Measurements from ENCODE around the gene INPP5J. TPM values are rescaled to one million over a fixed set of nuclear protein-coding genes. Genes with fewer than 3 reads are reported as not detected.
"Not testable (repeated sequence)": the region's sequence is repeated elsewhere in the genome, so short reads cannot be mapped to it uniquely, and the experiment has no call there.

Gene INPP5J
- total RNA-seq, 1 experiment from 2014 or later = 3.1 TPM

- CTCF ChIA-PET = no interaction called here
- ATAC-seq = no peak
- H3K4me2 ChIP-seq (ENCODE audit: low read length) = no peak overlapping the region
Measured at GRCh38 chr22:31075961-31076360, 46.8 kb upstream of the INPP5J start.

GRCh38 chr22:31077681-31078080, 45.1 kb upstream of the INPP5J start:
- Histone ChIP-seq H3K4me2 (ENCODE audit: low read length) (no peak overlapping the region), H2AFZ (ENCODE audit: low read length) (no peak overlapping the region), H3K27me3 (ENCODE audit: low read length) (no peaks in the 10 kb centered on the region), H3K4me1 (ENCODE audit: insufficient read depth, low read length) (peaks cover 7% of the 10 kb centered on the region), H3K9ac (ENCODE audit: low read length) (no peak overlapping the region), H3K9me3 (ENCODE audit: low read length) (no peaks in the 10 kb centered on the region), H4K20me1 (ENCODE audit: low read length) (peaks cover under 1% of the 10 kb centered on the region; the same call in 1 of the 2 replicates), H3K27ac (ENCODE audit: low read length) (no peak overlapping the region), H3K4me3 (ENCODE audit: low read length) (no peak overlapping the region), H3K9me2 (replicated peaks; ENCODE audit: low read length) (no peaks in the 10 kb centered on the region), H3K36me3 (ENCODE audit: low read depth, low read length) (0 out of 2 replicates have a peak, but pooled peaks cover under 1% of the 10 kb centered on the region), H3F3A (ENCODE audit: low read length, unreplicated experiment) (no peaks in the 10 kb centered on the region), H3K79me2 (ENCODE audit: low read length) (peaks cover 15% of the 10 kb centered on the region)
- TF ChIP-seq EZH2 (IDR thresholded peaks at IDR 0.05; ENCODE audit: low read length, unreplicated experiment) = no peak
- no peak for TF ChIP-seq EZH2phosphoT487 (IDR thresholded peaks at IDR 0.05; ENCODE audit: borderline replicate concordance, low read length)
- no peak for TF ChIP-seq CTCF (conservative IDR thresholded peaks at IDR 0.05; ENCODE audit: low read depth, low read length)
- ChIA-PET POLR2A (ENCODE audit: unreplicated experiment) (no interaction called here), CTCF (no interaction called here)
- no peak for DNase-seq
- intact Hi-C loops (cut with micrococcal nuclease) = no loop called here
- no peak for ATAC-seq
- BruUV-seq (replicated peaks) = no TSS peak

More at GRCh38 chr22:31075961-31076360, 46.8 kb upstream of the INPP5J start:
- Histone ChIP-seq H3K27ac (ENCODE audit: low read length) (no peak overlapping the region), H3K9me2 (replicated peaks; ENCODE audit: low read length) (no peaks in the 10 kb centered on the region), H3K27me3 (ENCODE audit: low read length) (no peaks in the 10 kb centered on the region), H3K9me3 (ENCODE audit: low read length) (no peaks in the 10 kb centered on the region), H3K79me2 (ENCODE audit: low read length) (no peaks in the 10 kb centered on the region), H3K4me1 (ENCODE audit: insufficient read depth, low read length) (peaks cover 4% of the 10 kb centered on the region; the same call in 1 of the 2 replicates), H3K9ac (ENCODE audit: low read length) (no peak overlapping the region), H3K36me3 (ENCODE audit: low read depth, low read length) (no peaks in the 10 kb centered on the region), H3F3A (ENCODE audit: low read length, unreplicated experiment) (no peaks in the 10 kb centered on the region), H2AFZ (ENCODE audit: low read length) (no peak overlapping the region), H3K4me3 (ENCODE audit: low read length) (no peak overlapping the region), H4K20me1 (ENCODE audit: low read length) (no peaks in the 10 kb centered on the region)
- POLR2A ChIA-PET (ENCODE audit: unreplicated experiment) = no interaction called here
- intact Hi-C loops (cut with micrococcal nuclease) = no loop called here
- no TSS peak for BruUV-seq (replicated peaks)
- DNase-seq = no peak
- no peak for TF ChIP-seq CTCF (conservative IDR thresholded peaks at IDR 0.05; ENCODE audit: low read depth, low read length)
- no peak for TF ChIP-seq EZH2 (IDR thresholded peaks at IDR 0.05; ENCODE audit: low read length, unreplicated experiment)
- TF ChIP-seq EZH2phosphoT487 (IDR thresholded peaks at IDR 0.05; ENCODE audit: borderline replicate concordance, low read length) = no peak

- POLR2A ChIA-PET (ENCODE audit: unreplicated experiment); H3K4me2 ChIP-seq (ENCODE audit: low read length); H3F3A ChIP-seq (ENCODE audit: low read length, unreplicated experiment); H3K9me3 ChIP-seq (ENCODE audit: low read length); H3K27me3 ChIP-seq (ENCODE audit: low read length); H4K20me1 ChIP-seq (ENCODE audit: low read length); H2AFZ ChIP-seq (ENCODE audit: low read length); H3K9me2 ChIP-seq (replicated peaks; ENCODE audit: low read length); H3K36me3 ChIP-seq (ENCODE audit: low read depth, low read length); H3K4me3 ChIP-seq (ENCODE audit: low read length); H3K9ac ChIP-seq (ENCODE audit: low read length); DNase-seq; H3K27ac ChIP-seq (ENCODE audit: low read length); ATAC-seq; CTCF ChIA-PET; BruUV-seq (replicated peaks); intact Hi-C loops (cut with micrococcal nuclease): not testable (repeated sequence)
- H3K4me1 ChIP-seq (ENCODE audit: insufficient read depth, low read length) = peaks cover 14% of the 10 kb centered on the region
- H3K79me2 ChIP-seq (ENCODE audit: low read length) = peaks cover 22% of the 10 kb centered on the region
Measured at GRCh38 chr22:31078389-31078788, 44.4 kb upstream of the INPP5J start.

All from PC-3 (cell line).